ENCODE data around the gene KRTAP5-1.

KRTAP5-1 gene

DNA sequence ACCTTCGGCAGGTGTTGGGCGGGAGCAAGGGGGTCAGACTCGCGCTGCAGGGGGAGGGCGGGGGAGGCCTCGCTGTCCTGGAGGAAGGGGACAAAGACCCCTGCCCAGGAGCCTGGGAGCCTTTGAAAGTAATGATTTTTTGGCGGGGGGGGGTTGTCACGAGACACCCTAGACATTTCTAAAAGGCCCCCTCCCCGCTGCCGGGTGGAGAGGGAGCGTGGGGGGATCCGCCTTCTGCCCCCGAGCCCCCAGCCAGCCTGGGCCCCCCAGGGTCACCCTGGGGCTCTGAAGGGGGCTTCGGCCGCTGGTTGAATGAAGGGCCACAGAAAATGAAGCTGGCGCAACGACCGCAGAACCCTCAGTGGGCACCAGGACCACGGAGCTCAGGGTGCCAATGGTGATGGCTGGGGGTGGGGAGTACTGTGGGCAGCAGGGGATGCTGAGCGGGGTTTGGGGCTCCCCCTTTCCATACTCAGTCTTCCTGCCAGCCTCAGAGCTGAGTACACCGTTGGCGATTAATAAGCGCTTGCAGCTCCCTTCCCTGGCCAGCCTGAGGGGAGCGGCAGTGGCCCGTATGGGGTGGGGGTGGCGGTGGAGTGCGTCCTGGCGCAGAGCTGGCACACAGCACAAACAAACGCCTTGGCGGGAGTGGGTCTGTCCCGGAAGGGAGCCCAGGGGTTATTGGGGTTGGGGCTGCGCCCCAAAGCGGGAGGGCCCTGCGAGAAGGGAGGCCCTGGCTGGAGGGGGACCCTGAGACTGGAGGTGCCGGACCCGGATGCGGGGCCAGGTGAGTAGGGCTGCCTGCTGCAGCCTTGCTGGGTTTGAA lies 11.8 kb downstream of the KRTAP5-1 start:
- FAIRE-seq: no peak

DNA sequence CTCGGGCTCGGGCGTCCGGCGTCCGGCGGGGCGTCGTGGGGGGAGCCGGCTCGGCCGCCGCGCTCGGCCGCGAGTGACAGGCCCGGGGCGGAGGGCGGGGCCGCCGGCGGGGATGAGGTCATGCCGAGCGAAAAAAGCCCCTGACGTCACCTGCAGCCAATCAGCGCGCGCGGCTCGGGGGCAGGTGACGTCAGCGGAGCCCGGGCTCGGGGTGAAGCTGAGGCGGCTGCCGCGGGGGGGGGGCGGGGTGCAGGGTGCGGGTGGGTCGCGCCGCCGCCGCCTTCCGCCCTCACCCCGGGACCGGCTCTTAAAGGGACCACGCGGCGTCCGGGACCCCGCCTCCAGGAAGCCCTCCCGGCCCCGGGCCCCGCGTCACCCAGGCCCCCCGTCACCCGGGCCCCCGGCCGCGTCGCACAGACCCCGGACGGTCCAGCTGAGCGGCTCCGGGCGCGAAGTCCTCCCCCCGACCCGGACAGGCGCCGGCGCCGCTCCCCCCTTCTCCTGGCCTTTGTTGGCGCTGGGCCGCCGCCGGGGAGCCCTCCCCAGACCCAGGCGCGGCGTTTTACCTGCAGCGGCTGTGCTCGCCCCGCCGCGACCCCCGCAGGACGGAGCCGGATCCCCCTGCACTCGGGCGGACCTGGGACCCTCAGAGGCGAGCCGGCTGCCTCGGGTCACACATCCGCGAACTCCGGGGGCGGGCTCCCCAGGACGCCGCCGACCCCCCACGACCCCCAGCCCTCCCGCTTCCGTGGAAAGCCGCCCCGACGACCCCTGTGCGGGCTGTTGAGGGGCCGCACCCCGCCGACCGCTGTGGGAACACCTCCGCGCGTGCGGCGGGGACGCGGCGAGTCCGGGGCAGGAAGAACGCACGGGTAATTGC lies 12.6 kb downstream of the KRTAP5-1 start, which contains the start of gene DUSP8:
Gene DUSP8 (minus strand): TSS at position 75 of the 880 bp plus-strand sequence. CDS start 6,445 bp downstream, outside the sequence.
- DNase-seq (ENCODE audit: low spot score) (peak; percentile 92), FAIRE-seq (no peak)

More for the DNA sequence above, 11.8 kb downstream of the KRTAP5-1 start:
- DNase-seq (ENCODE audit: low spot score): no peak

DNA sequence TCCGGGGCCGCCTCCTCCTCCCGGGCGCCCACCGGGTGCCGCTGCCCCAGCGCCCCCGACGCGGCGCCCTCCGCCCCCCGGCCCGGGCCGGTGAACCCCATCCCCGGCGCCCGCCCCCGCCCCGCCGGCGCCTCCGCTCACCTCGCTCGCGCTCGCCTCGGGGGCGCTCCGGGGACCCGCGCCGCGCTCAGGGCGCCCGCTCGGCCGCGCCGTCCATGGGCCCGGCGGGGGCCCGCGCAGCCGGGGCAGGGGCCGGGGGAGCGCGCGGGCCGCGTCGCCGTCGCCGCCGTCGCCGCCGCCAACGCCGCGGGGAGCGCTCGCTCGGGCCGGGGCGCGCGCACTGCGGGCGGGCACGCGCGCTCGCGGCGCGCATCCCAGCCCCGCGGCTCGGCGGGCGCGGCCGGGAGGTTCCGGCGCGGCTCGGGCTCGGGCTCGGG lies 13.3 kb downstream of the KRTAP5-1 start:
- FAIRE-seq (no peak), DNase-seq (ENCODE audit: low spot score) (no peak)

DNA sequence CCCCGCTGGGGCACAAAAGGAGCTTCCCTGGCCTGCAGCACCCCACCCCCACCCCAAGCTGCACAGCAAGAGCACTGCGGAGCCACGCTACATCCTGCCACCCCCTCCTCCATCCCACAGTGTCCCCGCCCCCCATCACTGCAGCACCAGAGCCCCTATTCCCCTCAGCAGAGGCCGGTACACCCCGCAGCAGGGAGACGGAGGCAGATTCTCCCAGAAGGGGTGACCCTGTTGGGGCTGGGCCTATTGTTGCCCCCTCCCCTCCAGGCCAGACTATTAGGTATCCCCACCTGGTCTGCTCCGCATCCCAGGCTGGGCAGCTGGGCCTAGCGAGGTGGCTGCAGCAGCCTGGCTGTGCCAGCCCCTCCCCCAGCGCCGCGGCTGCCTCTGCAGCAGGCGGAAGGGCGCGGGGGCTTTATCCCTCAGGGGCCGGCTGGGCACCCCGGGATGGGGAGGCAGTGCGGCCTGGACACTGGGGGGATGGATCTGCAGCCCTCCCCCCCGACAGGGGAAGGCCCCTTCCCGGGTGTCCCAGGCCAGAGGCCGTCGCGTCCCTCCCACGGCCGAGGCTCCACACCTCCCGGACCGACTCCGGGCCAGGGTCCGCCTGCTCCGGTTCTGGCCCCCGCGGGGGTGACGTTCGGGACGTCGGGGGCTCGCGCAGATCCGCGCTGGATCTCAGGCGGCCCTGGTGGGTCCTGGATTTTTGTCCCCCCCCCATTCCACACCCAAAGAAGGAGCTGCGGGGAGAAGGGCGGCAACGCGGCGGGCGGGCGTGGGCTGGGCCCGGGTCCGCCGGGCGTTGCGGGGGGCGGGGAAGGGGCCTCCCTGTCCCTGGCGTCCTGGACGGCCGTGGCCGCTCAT lies 14.0 kb downstream of the KRTAP5-1 start:
- DNase-seq (ENCODE audit: low spot score): no peak
- no peak for FAIRE-seq

DNA sequence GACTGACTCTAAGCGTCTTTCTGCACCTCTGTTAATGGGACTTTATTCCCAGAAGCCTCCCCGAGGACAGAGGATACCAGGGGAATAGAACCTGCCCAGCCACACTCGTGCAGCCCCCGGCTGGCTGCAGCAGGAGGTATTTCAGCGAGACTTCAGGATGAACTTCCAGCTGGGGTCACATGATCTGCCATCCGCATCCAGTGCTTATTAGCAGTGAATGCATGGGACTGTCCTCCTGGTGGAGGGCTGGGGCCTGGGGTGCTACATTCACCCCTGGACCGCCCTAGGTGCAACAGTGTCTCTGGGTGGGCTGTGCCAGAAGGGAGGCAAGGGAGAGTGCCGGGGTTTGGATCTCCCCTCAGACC lies 14.6 kb downstream of the KRTAP5-1 start:
- FAIRE-seq: no peak
- DNase-seq (ENCODE audit: low spot score): no peak

DNA sequence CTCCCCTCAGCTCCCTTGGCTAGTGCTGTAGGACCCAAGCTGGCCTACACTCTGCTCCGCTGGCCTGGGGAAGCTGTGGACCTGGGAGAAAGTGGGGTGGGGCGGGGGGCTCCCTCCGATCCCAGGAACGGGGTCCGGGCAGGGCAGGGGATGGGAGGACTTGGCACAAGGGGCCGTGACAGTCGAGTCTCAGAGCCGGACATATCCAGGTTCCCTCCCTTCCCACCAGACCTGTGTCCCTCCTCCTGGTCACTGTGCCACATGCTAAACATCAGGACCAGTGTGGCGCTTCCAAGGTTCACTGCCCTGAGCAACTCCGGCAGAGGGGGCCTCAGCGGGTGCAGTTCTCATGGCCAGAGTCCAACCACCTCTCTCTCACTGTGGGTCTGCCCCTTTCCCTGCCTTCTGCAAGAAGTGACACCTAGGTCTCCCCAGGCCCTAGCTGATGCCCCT lies 15.1 kb downstream of the KRTAP5-1 start:
- DNase-seq (ENCODE audit: low spot score) (no peak), FAIRE-seq (no peak)

DNA sequence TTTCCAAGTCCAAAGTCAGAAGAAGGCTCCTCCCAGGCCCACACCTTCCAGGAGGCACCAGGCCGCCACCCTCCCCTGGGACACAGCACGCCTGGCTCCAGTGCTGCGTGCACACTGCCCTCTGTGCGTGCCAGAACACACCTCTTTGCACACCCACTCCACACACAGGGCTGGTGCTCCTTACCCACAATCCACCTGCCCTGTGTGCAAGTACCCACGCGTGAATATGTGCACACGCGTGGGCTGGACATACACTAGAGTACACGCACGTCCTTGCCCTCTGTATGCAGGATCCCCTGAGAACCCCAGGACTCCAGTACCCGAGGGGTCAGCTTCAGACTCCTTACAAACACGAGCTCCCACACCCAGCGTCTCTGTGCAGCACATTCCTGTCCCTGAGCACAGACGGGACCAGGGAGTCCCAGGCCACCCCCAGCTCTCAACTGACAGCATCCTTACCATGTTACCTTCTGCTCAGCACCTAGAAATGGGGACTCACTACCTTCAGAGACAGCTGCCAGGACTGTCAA lies 15.8 kb downstream of the KRTAP5-1 start:
- no peak for FAIRE-seq
- no peak for DNase-seq (ENCODE audit: low spot score)

DNA sequence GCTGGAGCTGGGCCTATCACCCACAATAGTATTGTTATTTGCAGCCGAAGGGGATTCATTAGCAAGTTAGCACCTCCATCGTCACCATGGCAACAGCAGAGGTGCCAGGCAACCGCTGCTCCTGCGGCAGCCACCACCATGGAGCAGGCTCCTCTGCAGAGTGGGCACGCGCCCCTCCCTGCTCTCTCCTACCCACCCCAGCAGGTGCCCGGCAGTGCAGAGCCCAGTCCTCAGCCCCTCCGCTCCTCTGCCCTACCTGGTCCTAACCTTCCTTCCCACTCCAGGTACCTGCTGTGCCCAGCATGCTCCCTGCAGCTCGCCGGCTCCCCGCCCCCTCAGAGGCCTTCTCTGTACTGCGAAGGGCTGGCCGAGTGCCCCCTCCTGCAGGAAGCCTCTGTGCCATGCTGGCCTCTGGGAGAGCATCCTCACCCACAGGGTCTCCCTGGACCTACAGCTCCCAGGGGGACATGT lies 16.6 kb downstream of the KRTAP5-1 start:
- FAIRE-seq: no peak
- no peak for DNase-seq (ENCODE audit: low spot score)

DNA sequence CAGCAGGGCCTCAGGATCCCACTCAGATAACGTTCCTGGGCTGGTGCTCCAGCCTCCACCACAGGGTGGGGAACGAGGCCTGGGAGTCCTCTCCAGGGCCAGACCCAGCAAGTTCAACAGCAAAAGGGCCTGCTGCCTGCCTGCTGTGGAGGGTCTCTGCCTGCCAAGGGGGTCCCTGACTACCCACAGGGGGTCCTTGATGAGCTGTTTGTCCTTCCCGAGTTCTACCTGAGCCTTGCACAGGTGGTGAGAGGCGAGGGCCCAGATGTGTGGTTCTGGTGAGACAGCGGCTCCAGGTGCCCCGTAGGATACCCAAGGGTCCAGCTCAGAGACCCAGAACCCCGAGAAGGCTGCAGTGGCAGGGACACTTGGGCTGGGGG lies 17.4 kb downstream of the KRTAP5-1 start:
- no peak for FAIRE-seq
- no peak for DNase-seq (ENCODE audit: low spot score)

DNA sequence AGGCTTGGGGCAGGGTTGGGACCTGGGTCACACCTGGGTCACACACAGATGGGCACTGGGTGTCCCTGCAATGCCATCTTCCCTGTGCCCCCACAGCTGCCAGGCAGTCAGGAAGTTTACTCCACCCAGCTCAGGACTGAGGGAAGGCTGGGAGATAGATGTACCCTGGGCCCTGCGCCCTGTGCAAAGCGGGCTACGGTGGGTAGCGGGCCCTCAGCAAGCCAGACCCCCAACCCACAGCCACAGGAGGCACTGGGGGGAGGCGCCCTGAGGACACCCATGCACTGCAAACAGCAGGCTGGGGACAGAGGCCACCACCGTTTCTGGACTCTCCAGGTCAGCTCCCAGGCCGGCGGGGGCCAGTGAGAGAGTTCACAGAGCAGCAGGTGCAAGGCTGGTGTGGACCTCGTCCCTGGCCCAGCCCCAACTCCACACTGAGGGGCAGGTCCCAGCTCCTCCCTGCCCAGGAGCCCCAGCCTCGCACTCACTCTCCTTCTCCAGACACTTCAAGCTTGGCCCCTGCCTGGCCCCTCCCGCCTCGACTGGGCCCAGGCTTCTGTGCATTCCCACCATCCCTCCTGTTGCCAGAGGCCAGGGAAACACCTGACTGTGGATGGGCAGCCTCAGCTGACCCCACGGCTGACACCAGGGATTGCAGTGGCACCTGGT lies 17.9 kb downstream of the KRTAP5-1 start:
- no peak for DNase-seq (ENCODE audit: low spot score)
- no peak for FAIRE-seq

DNA sequence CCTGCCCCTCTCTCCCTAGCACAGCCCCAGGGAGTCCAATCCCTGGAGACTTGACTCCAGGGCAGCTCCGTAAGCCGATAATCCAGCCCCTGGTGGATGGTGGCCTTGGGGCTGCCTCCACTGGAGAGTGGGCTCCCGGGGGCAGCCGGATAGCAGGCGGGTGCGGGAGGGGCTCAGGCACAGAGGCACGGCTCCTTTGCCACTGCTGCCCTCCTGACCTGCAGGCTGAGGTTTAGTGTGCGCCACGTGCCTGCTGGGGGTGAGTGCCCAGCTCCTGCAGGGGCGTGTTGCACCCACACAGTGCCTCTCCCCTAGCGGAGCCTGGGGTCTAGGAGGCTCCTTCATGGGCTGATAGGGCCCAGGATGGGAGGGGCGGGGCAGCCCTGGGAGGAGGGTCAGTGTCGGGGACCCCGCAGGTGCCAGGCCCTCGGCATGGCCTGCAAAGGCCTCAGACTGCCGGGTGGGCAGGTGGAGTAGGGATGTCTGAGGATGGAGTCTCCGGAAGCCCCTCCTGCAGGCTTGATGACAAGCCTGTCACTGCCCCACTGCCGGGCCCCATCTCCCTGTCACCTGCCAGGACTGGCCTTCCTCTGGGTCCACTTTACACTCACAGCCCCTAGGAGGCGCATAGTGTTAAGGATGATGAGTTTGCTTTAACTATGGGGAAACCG lies 18.6 kb downstream of the KRTAP5-1 start:
- FAIRE-seq: no peak

DNA sequence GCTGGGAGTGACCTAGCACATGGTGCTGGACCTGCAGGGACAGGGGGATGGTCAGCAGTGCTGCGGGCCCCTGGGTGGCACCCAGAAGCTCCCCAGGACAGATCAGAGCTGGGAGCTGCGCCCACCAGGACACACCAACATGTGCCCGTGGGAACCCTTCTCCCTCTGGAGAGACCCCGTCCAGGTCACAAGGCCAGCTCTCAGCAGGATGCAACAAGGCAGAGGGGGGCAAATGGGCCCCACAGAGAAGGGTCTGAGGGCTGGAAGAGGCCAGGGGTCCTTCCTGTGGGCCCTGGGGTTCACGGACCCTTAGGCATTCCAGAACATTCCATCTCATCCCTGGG lies 19.2 kb downstream of the KRTAP5-1 start:
- DNase-seq (ENCODE audit: low spot score): no peak
- FAIRE-seq: no peak

More for the DNA sequence above, 18.6 kb downstream of the KRTAP5-1 start:
- DNase-seq (ENCODE audit: low spot score): no peak

DNA sequence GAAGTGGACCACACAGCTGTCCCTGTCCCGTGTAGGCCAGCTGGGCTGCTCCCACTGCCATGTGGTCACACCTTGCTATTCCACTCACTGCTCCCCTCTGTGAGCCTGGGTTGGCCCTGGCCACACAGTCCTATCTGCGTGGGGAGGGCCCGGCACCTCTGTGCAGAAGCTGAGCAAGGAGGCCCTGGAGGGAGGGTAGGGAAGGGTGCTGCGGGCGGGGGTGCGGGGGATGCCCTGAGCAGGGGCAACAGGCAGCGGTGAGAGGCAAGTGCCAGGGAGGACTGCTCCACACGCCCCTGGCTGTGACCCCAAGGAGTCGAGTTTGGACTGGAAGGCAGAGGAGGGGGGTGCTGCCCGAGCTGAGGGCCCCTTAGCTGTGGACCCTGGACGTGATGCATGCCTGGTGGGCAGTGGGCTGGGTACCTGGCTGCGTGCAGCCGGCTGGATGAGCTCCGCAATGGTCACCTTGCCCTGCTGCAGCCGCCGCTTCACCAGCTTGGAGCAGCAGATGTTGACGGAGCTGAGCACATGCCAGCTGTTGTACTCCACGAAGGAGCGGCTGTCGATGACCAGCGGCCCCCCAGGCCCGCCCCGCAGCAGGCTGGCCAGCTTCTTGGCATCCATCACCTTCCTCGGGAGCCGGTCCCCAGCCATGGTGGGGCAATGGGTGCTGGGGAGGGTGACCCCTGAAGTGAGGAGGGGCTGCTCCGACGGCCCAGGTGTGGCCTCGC lies 19.7 kb downstream of the KRTAP5-1 start:
- FAIRE-seq: no peak
- DNase-seq (ENCODE audit: low spot score): no peak

DNA sequence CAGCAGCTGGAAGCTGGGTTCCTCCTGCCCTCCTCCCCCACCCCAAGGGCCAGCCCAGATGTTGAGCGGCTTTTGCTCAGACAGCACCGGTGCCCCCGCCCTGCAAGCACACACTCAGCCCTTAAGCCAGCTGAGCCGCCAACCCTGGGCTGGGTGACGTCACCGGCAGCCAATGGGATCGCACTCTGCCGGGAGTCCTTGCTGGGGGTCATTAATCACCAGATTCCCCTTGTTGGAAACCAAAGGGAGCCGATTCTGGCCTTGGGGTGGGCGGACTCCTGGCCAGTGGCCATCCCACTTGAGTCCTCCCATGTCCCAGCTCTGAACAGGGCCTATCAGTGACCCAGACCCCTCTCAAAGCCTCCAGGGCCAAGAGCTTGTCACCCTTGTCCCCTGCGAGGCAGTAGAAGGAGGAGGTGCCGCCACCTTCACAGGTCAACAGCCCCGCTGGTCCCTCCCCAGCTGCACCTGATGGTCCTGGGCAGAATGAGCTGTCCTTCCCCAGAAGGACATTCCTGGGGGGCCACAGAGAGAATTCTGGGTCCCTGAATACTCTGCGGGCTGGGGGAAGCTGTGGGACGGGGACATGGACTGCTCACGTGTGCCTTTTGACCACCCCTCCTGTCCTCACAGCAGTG lies 20.4 kb downstream of the KRTAP5-1 start:
- DNase-seq (ENCODE audit: low spot score): no peak

DNA sequence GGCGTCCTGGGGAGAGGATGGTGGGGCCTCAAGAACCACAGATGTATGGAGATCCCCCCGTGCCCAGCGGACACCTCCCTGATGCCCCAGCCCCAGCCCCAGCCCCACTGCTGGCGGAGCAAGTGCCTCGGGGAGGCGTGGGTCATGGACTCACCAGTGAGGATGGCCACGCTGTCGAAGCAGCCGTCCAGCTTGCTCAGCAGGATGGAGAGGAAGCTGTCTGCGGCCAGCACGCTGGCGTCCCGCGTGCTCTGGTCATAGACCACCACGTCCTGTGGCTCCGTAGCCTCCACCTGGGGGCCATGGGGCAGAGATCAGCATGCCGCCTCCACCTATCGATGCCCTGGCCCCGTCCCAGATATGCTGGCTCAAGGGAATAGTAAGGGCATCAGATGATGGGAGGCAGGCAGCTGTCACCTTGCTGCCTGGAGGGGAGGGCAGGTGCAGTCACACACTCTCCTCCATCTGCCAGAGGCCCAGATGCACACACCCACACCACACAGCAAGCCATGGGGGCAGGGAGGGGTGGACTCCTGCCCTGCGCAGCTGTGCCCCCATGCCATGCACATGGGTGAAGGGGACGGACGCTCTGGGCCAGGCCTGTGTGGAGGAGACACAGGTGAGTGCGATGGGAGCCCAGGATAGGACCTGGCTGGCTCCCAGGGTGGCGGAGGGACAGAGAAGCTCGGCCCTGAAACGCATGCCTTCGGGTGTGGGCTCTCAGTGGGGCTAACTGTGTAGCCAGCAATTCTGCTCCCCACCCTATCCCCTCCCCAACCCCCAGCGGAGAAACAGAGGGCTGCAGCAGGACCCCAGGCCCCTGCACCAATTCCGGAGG lies 21.2 kb downstream of the KRTAP5-1 start:
- FAIRE-seq (no peak), DNase-seq (ENCODE audit: low spot score) (no peak)

More for the DNA sequence above, 20.4 kb downstream of the KRTAP5-1 start:
- FAIRE-seq: no peak

DNA sequence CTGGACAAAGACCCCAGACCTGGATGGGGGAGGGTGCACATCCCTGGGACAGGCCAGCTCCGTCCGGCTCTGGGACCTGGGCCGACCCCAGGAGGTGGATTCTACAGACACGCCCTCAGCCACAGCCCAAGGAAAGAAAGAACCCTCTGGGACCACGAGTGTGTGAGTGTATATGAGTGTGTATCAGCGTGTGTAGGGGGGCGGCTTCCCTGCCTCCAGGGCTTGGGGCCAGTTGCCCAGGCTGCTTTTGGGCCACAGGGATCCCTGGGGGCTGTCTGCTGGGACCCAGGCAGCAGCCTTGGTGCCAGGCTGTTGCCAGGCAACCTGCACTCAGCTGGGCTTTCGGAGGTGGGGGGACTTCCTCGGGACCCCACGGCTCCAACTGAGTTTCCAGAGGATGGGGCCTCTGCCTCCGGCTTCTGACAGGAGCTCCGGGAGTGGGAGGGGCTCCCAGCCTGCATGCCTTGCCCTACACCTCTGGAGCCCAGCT lies 21.9 kb downstream of the KRTAP5-1 start:
- FAIRE-seq: no peak
- no peak for DNase-seq (ENCODE audit: low spot score)

DNA sequence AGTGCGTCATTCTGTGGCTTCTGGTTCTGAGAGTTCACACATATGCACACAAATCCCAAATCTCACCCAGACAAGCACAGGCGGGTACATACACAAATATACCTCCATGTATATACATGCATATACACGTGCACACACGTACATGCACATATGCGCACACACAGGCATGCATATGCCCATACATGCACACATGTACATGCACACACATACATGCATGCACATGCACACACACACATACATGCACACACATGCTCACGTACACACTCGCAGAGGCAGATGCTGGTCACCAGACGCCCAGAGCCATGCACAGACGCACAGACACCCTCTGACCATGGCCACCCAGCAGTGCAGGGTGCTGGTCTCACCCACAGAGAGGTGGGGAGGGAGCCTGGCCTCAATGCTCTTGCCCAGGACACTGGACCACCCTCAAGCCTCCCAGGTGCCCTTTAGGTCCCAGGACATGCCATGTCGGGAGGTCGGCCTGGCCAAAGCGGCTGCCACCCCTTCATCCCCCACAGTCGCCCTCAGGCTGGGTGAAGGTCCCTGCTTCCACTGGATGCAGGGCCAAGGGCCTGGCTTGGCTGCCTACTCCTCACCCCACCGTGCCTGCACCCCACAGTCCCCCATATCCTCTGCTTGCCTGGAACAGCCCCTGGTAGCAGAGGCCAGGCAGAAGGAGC lies 22.5 kb downstream of the KRTAP5-1 start:
- DNase-seq (ENCODE audit: low spot score) (no peak), FAIRE-seq (no peak)
